Choroid plexus epithelial cell (primary cell): Measurements from ENCODE around the gene KIF1B.

Experiments
- DNase-seq: peaks from one replicate; pipeline ENCODE4 v3.0.0-alpha.2; 2010; ENCODE audit warnings: low read depth
- H3K4me3 ChIP-seq: 2 replicates; pipeline ENCODE4 v1.5.1; 2011; ENCODE audit warnings: low read depth, mild to moderate bottlenecking, control low read depth, low read length, moderate library complexity
- CTCF ChIP-seq: conservative IDR thresholded peaks from 2 replicates; pipeline ENCODE4 v1.5.1; 2011; ENCODE audit warnings: low read depth, mild to moderate bottlenecking, control low read depth, inconsistent platforms, low read length, moderate library complexity

The KIF1B gene

DNA sequence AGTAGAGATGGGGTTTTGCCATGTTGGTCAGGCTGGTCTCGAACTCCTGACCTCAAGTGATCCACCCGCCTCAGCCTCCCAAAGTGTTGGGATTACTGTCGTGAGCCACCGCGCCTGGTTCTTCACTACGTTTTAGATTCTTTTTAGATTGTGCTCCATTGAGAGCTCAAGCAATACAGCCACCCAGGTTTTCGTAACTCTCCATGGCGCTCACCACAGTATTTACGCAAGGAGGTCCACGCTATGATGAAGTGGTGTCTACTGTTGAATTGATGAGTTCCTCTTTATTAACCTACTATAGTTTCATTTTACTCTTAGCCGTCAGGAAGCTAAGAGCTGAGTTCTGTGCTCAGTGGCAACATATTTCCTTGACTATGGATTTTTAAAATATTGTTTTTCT is 1.8 kb upstream of the KIF1B start:
- no peak for DNase-seq
- H3K4me3 ChIP-seq, result no peak overlapping the region
- TF ChIP-seq CTCF, result no peak

- peak overlapping the region; percentile 95 for H3K4me3 ChIP-seq
- TF ChIP-seq CTCF, result no peak
- DNase-seq, result no peak
Observed at GRCh38 chr1:10209590-10209904, 823 bp upstream of the KIF1B start.

DNA sequence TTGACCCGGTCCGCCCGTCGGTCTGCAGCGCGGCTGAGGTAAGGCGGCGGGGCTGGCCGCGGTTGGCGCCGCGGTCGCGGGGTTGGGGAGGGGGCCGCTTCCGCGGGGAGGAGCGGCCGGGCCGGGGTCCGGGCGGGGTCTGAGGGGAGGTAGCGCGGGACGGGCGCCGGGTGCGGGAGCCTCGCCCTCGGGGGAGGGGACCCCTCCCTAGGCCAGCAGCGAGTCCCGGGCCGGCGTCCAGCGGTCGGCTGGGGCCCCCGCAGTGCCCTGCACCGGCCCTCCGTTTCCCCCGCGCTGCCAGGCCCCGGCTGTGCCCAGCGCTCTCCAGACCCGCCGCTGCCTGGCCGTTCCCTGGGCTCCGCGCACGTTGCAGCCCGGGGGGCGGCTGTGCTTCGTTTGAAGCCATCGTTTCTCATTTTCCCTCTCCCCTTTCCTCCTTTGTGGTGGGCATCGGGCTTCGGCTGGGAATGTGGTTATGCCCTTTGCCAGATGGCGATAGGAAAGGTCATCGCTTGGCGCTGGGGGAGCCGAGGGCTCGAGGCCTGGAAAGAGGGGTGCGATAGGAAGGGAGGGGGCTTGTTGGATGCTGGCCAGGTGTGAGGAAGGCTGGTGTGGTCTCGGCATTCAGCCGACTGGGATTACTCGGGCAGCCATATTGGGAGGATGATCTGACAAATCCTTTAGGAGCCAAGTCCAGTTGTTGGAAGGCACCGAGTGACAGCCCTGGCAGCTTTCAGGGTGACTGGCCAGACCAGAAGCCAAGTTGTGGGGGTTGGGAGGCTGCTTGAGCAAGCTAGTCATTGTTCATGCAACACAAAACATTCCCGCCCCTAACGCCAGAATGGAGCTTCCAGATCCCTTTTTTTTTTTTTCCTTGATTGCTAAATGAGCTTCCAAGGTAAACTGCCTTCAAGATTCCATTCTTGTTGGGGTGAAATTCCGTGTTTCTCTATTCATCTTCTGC is 753 bp downstream of the KIF1B start:
- peak overlapping the region; percentile 95 for H3K4me3 ChIP-seq
- DNase-seq, result peak; percentile 76
- TF ChIP-seq CTCF, result no peak

GRCh38 chr1:10211805-10212410 is 1.5 kb downstream of the KIF1B start:
- TF ChIP-seq CTCF, result no peak
- H3K4me3 ChIP-seq, result peak overlapping the region; percentile 95
- peak; percentile 61 for DNase-seq

DNA sequence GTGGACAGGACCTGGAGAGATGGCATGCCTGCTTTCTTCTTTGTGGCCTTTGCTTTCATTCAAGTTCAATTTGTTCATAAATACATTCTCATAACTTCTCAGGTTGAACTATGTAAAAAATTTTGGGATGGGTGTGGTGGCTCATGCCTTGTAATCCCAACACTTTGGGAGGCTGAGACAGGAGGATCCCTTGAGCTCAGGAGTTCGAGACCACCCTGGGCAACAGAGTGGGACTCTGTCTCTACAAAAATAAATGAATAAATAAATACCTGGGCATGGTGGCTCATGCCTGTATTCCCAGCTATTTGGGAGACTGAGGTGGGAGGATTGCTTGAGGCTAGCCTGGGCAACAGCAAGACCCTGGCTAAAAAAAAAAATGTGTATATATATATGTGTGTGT is 2.1 kb downstream of the KIF1B start:
- no peak for TF ChIP-seq CTCF
- no peak overlapping the region for H3K4me3 ChIP-seq
- DNase-seq, result no peak

DNA sequence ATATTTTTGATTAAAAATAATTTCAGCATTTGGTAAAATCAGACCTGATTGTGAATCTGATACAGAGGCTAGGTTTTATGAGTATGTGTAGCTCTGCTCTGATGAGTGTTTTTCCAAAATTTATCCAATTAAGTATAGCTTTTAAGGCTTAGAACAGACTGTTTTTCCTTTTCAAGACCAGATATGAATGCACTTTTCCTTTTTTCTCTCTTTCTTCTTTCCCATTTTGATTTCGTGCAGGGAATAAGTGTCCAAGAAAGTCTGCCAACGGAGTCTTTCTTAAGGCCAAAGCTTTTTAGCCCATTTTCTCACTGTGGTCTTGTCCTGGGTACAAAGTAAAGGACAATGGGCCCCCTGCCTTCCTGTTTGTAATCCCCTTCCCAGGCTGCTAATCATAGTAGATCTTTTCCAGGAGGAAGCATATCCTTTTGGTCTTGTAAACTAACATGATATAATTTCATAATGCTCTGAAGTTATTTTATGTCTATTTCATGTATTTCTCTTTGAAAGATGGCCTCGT is 2.9 kb downstream of the KIF1B start:
- TF ChIP-seq CTCF, result no peak
- DNase-seq, result no peak
- no peak overlapping the region for H3K4me3 ChIP-seq
